Loucy (cell line): ENCODE results near the gene ACVR1B.
A peak's percentile ranks its signal among the peaks of the same experiment; 100 is the strongest.

Experiments used
- H2AFZ ChIP-seq: fragments of 200-600 bp; sonication (generic); 2 replicates; pipeline ENCODE4 v1.6.0; 2016; ENCODE audit warnings: antibody characterized with exemption, mild to moderate bottlenecking, low read length, moderate library complexity
- H3F3A ChIP-seq: fragments of 200-600 bp; 2 replicates; pipeline ENCODE4 v1.6.0; 2016; ENCODE audit warnings: antibody characterized with exemption, low read depth, mild to moderate bottlenecking
- H3K27me3 ChIP-seq: fragments of 200-600 bp; sonication (generic); 2 replicates; pipeline ENCODE4 v1.6.1; 2014; ENCODE audit warnings: low read length, mild to moderate bottlenecking; ENCODE audit not compliant: insufficient read depth, poor library complexity, severe bottlenecking
- H3K36me3 ChIP-seq: fragments of 200-600 bp; sonication (generic); 2 replicates; pipeline ENCODE4 v1.6.1; 2016; ENCODE audit warnings: low read length; ENCODE audit not compliant: insufficient read depth
- H3K4me1 ChIP-seq: fragments of 200-600 bp; sonication (generic); 2 replicates; pipeline ENCODE4 v1.5.1; 2014; ENCODE audit warnings: low read length, mild to moderate bottlenecking; ENCODE audit not compliant: insufficient read depth, poor library complexity, severe bottlenecking
- H3K4me2 ChIP-seq: fragments of 200-600 bp; sonication (generic); 2 replicates; pipeline ENCODE4 v1.6.0; 2014; ENCODE audit warnings: antibody characterized with exemption, low read length, low read depth, mild to moderate bottlenecking; ENCODE audit not compliant: poor library complexity, severe bottlenecking
- H3K4me3 ChIP-seq: fragments of 200-600 bp; sonication (generic); 2 replicates; pipeline ENCODE4 v1.5.1; 2014; ENCODE audit warnings: low read length, mild to moderate bottlenecking, mixed read lengths; ENCODE audit not compliant: poor library complexity, severe bottlenecking
- H3K79me2 ChIP-seq: fragments of 200-600 bp; sonication (generic); 2 replicates; pipeline ENCODE4 v1.6.1; 2014; ENCODE audit warnings: low read length; ENCODE audit not compliant: insufficient read depth
- H3K9ac ChIP-seq: fragments of 200-600 bp; sonication (generic); 2 replicates; pipeline ENCODE4 v1.6.0; 2014; ENCODE audit warnings: mild to moderate bottlenecking, low read depth, low read length, moderate library complexity; ENCODE audit not compliant: poor library complexity, severe bottlenecking
- H3K9me2 ChIP-seq: fragments of 200-600 bp; sonication (generic); replicated peaks from 2 replicates; pipeline ENCODE4 v1.6.1; 2016; ENCODE audit warnings: low read depth, low read length, mixed read lengths
- H3K9me3 ChIP-seq: fragments of 200-600 bp; sonication (generic); 2 replicates; pipeline ENCODE4 v1.6.1; 2014; ENCODE audit warnings: mild to moderate bottlenecking, antibody characterized with exemption, low read length, low read depth; ENCODE audit not compliant: insufficient read depth
- H4K20me1 ChIP-seq: fragments of 200-600 bp; sonication (generic); 2 replicates; pipeline ENCODE4 v1.6.0; 2014; ENCODE audit warnings: antibody characterized with exemption, low read length, mild to moderate bottlenecking; ENCODE audit not compliant: insufficient read depth, poor library complexity, severe bottlenecking
- EZH2phosphoT487 ChIP-seq: fragments of 200-600 bp; IDR thresholded peaks from 2 replicates; pipeline ENCODE4 v1.6.1; 2018; ENCODE audit warnings: antibody characterized with exemption, mild to moderate bottlenecking, moderate library complexity, borderline replicate concordance
- TF ChIP-seq, protein P1 (sequence below): fragments of 200-600 bp; sonication (generic); conservative IDR thresholded peaks from 2 replicates; pipeline ENCODE4 v1.5.1; 2014; ENCODE audit warnings: mild to moderate bottlenecking, antibody characterized with exemption, low read length

Gene ACVR1B

DNA sequence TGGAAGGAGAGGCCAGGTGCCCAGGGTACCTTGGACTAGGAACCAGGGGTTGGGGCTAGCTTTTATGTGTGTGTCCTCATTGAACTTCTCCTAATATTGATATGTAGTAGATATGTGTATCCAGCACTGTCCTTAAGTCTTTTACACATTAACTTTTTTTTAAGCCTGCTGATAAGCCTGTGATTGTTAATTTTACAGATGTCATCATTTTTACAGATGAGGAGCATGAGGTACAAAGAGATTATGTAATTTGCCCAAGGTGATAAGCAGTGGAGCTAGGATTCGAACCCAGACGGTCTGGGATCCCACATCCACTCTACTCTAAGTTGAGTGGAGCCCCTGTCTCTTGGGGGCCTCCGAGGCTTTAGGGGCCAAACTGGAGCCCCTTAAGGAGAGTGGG lies 89.5 kb downstream of the ACVR1B start:
- H3K9me3 ChIP-seq: no peaks in the 10 kb centered on the region
- H3K4me1 ChIP-seq: peaks cover 25% of the 10 kb centered on the region
- H3K4me2 ChIP-seq: no peak overlapping the region

DNA sequence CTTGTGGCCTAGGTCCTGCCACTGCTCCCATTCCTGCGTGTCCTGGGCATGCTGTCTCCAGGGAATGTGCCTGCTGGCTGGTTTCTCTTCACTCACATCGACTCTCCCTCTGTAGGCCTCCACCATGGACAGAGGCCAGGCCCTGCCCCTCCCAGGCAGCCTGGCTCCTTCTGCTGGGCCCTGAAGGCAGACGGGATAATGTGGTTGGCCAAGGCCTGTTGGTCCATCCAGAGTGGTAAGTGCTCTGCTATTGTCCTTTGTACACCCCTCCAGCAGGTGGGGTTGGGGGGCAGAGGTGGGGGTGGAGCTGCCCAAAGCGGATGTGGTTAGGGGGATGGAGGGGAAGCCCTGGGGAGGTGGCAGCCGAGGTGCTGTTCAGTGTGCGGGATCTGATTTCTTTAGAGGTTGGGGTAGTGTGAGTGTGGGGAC lies 90.2 kb downstream of the ACVR1B start:
- no peaks in the 10 kb centered on the region for H3K79me2 ChIP-seq
- H3K9ac ChIP-seq: no peak overlapping the region
- no peaks in the 10 kb centered on the region for H3K9me2 ChIP-seq
- no peaks in the 10 kb centered on the region for H4K20me1 ChIP-seq
- peak overlapping the region; percentile 11 for H3K4me3 ChIP-seq
- no peak overlapping the region for H2AFZ ChIP-seq
- H3K4me2 ChIP-seq: peak overlapping the region; percentile 38
- no peaks in the 10 kb centered on the region for H3K27me3 ChIP-seq
- H3K36me3 ChIP-seq: no peaks in the 10 kb centered on the region
- TF ChIP-seq, protein P1, sequence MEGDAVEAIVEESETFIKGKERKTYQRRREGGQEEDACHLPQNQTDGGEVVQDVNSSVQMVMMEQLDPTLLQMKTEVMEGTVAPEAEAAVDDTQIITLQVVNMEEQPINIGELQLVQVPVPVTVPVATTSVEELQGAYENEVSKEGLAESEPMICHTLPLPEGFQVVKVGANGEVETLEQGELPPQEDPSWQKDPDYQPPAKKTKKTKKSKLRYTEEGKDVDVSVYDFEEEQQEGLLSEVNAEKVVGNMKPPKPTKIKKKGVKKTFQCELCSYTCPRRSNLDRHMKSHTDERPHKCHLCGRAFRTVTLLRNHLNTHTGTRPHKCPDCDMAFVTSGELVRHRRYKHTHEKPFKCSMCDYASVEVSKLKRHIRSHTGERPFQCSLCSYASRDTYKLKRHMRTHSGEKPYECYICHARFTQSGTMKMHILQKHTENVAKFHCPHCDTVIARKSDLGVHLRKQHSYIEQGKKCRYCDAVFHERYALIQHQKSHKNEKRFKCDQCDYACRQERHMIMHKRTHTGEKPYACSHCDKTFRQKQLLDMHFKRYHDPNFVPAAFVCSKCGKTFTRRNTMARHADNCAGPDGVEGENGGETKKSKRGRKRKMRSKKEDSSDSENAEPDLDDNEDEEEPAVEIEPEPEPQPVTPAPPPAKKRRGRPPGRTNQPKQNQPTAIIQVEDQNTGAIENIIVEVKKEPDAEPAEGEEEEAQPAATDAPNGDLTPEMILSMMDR: peak; percentile 47
- TF ChIP-seq EZH2phosphoT487: no peak
- no peaks in the 10 kb centered on the region for H3K9me3 ChIP-seq
- peaks cover 23% of the 10 kb centered on the region for H3K4me1 ChIP-seq
- no peaks in the 10 kb centered on the region for H3F3A ChIP-seq

More for the DNA sequence above, 89.5 kb downstream of the ACVR1B start:
- no peaks in the 10 kb centered on the region for H4K20me1 ChIP-seq
- no peak overlapping the region for H3K4me3 ChIP-seq
- H3K79me2 ChIP-seq: no peaks in the 10 kb centered on the region
- TF ChIP-seq, protein P1: no peak
- TF ChIP-seq EZH2phosphoT487: no peak
- H3K9me2 ChIP-seq: no peaks in the 10 kb centered on the region
- H2AFZ ChIP-seq: no peak overlapping the region
- H3K36me3 ChIP-seq: no peaks in the 10 kb centered on the region
- no peak overlapping the region for H3K9ac ChIP-seq
- H3K27me3 ChIP-seq: peaks cover 4% of the 10 kb centered on the region
- H3F3A ChIP-seq: 0 out of 2 replicates have a peak, but pooled peaks cover 3% of the 10 kb centered on the region

DNA sequence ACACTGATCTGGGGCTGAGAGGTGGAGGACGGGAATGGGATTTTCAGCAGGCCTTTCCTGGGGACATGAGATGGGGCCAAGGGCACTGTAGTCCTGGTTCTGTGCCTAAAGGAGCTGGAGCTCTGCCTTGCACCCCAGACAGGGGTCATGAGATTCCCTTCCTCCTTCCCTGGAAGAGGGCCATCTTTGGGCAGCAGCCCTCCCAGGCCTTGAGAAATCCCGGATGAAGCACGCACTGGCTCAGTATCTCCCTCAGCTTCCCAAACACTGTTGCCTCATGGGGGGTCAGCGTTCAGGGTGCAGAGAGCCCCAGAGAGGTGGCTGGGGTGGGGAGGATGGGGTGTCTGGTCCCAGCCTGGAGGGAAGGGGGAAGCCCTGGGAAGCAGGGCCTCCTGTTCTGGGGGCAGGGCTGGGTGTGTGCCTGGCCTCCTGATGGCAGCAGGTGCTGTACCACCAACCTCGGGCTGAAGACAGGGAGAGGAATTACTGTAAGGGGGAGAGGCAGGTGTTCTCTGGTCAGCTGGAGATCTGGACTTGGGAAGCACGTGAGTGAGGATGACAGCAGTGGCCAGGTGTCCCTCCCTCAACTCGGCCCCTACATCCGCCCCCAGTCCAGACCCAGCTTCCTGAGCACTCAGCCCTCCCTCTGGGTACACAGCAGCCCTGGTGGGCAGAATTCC lies 91.3 kb downstream of the ACVR1B start:
- Histone ChIP-seq H3K4me3 (no peak overlapping the region), H3K27me3 (no peaks in the 10 kb centered on the region), H3K9me3 (no peaks in the 10 kb centered on the region), H3F3A (no peaks in the 10 kb centered on the region), H4K20me1 (no peaks in the 10 kb centered on the region), H3K9me2 (no peaks in the 10 kb centered on the region), H3K9ac (no peak overlapping the region), H3K4me1 (peaks cover 23% of the 10 kb centered on the region), H2AFZ (no peak overlapping the region), H3K4me2 (peak overlapping the region; percentile 38), H3K79me2 (no peaks in the 10 kb centered on the region), H3K36me3 (no peaks in the 10 kb centered on the region)
- TF ChIP-seq, protein P1: no peak
- TF ChIP-seq EZH2phosphoT487: no peak
